CD4-positive, alpha-beta T cell treated with Interleukin-17A for 1 hour (primary cell): ENCODE measurements around the gene SUMF1.

ENCODE experiments used
- DNase-seq: peaks from one replicate; pipeline ENCODE4 v3.0.0-alpha.2; 2020

Gene SUMF1

GRCh38 chr3:4497005-4497692 is 30.1 kb upstream of the SUMF1 start:
- DNase-seq = no peak

- no peak for DNase-seq
These were observed 29.0 kb upstream of the SUMF1 start for GRCh38 chr3:4496087-4496452.

GRCh38 chr3:4495294-4496086 is 28.4 kb upstream of the SUMF1 start:
- no peak for DNase-seq

- no peak for DNase-seq
These were observed 27.8 kb upstream of the SUMF1 start for GRCh38 chr3:4494895-4495264.

GRCh38 chr3:4493941-4494894 is 27.1 kb upstream of the SUMF1 start:
- DNase-seq = no peak

- peak; percentile 99 for DNase-seq
These were observed 26.2 kb upstream of the SUMF1 start, which contains the start of gene ITPR1 for GRCh38 chr3:4493014-4493940. Gene ITPR1 (plus strand): TSS chr3:4493348. CDS start chr3:4516492, 23,144 bp downstream.

- peak; percentile 47 for DNase-seq
These were observed 25.3 kb upstream of the SUMF1 start for GRCh38 chr3:4492208-4493013.

GRCh38 chr3:4491855-4492207 is 24.8 kb upstream of the SUMF1 start:
- DNase-seq = no peak

- no peak for DNase-seq
These were observed 11.2 kb upstream of the SUMF1 start for GRCh38 chr3:4478261-4478660.

- DNase-seq = no peak
These were observed 9.4 kb upstream of the SUMF1 start for GRCh38 chr3:4476496-4476895.

- DNase-seq = no peak
These were observed 8.7 kb upstream of the SUMF1 start for GRCh38 chr3:4475804-4476203.

- peak; percentile 36 for DNase-seq
These were observed 7.8 kb upstream of the SUMF1 start for GRCh38 chr3:4474683-4475490.

GRCh38 chr3:4472766-4473165 is 5.7 kb upstream of the SUMF1 start:
- no peak for DNase-seq

- no peak for DNase-seq
These were observed 5.2 kb upstream of the SUMF1 start for GRCh38 chr3:4472312-4472711.

- no peak for DNase-seq
These were observed 4.8 kb upstream of the SUMF1 start for GRCh38 chr3:4471907-4472306.

- DNase-seq = no peak
These were observed 426 bp upstream of the SUMF1 start for GRCh38 chr3:4467522-4467867.

GRCh38 chr3:4464576-4464975 is 2.5 kb downstream of the SUMF1 start:
- DNase-seq = no peak

GRCh38 chr3:4462369-4463040 is 4.6 kb downstream of the SUMF1 start:
- DNase-seq = no peak

- DNase-seq = no peak
These were observed 5.5 kb downstream of the SUMF1 start for GRCh38 chr3:4461468-4462090.

- DNase-seq = no peak
These were observed 6.7 kb downstream of the SUMF1 start for GRCh38 chr3:4460334-4460733.
